ENCODE data around the gene KIF7. TPM values are rescaled to one million over a fixed set of nuclear protein-coding genes. Genes with fewer than 3 reads are reported as not detected.

Gene KIF7
- 11.3 and 13.1 TPM in 2 replicates for total RNA-seq
- 4.2 and 4.3 TPM in 2 replicates for polyA plus RNA-seq
- 4.3 and 5.9 TPM in 2 replicates for polyA plus RNA-seq (2011; cell fraction: cytosol; rRNA removed)
- polyA plus RNA-seq (2011; cell fraction: nucleus; rRNA removed): 12.4 and 14.0 TPM in 2 replicates
- 4.0 and 6.1 TPM in 2 replicates for polyA plus RNA-seq (2012)
- 4.9 and 7.3 TPM in 2 replicates for polyA minus RNA-seq
- polyA minus RNA-seq (2011; cell fraction: cytosol; rRNA and poly(A)+ RNA removed): 0.92 TPM
- 7.5 and 12.7 TPM in 2 replicates for polyA minus RNA-seq (2011; cell fraction: nucleus; rRNA and poly(A)+ RNA removed)
- Bru-seq, nascent RNA: percentile 49 among the genes with signal in this experiment
- percentile 60 among the genes with signal in this experiment for BruChase-seq, experiment 1, labeled RNA remaining after a 6-hour chase
- percentile 59 among the genes with signal in this experiment for BruChase-seq, experiment 2, labeled RNA remaining after a 2-hour chase
- long read RNA-seq, full-length matches to known transcripts: 5 of 45 reads
- long read RNA-seq, partial matches to known transcripts: 3 of 45 reads
- long read RNA-seq, other reads (novel, unspliced or antisense): 37 of 45 reads

GRCh38 chr15:89654847-89655805, at the start of gene KIF7:
Gene KIF7 (minus strand): TSS chr15:89655467. CDS start chr15:89652930, 2,537 bp downstream.
- TF ChIP-seq JUN (IDR thresholded peaks at IDR 0.05; ENCODE audit: borderline replicate concordance, insufficient read depth, insufficient read length, low read depth) (no peak), POLR2AphosphoS5 (IDR thresholded peaks at IDR 0.05; ENCODE audit: insufficient read depth, low read depth, low read length) (peak; percentile 35), EZH2 (IDR thresholded peaks at IDR 0.05; ENCODE audit: borderline replicate concordance, low read depth, low read length, severe bottlenecking) (no peak), POLR2A (IDR thresholded peaks at IDR 0.05; ENCODE audit: low read depth, low read length) (no peak), FOS (IDR thresholded peaks at IDR 0.05; ENCODE audit: borderline replicate concordance, insufficient read depth, low read length) (no peak), GATA2 (IDR thresholded peaks at IDR 0.05; ENCODE audit: insufficient read depth, insufficient read length, low read depth, low read length) (no peak), CTCF (IDR thresholded peaks at IDR 0.05; ENCODE audit: extremely low read depth in 1 of 2, insufficient read depth in 1 of 2, low read depth in 1 of 2, low read length in 2 of 2) (no peak)
- Histone ChIP-seq H3K9me3 (replicated peaks; ENCODE audit: control insufficient read depth, insufficient read depth, low read length) (no peaks in the 10 kb centered on the region), H3K4me2 (ENCODE audit: insufficient read depth, low read length) (peak within 1 kb of the TSS; percentile 82), H3K9ac (replicated peaks; ENCODE audit: extremely low read depth, insufficient read depth, low read length) (peak within 1 kb of the TSS; percentile 64), H3K27me3 (ENCODE audit: control insufficient read depth in 2 of 2, insufficient read depth in 2 of 2, low read length in 2 of 2) (no peaks in the 10 kb centered on the region), H4K20me1 (replicated peaks; ENCODE audit: control insufficient read depth, extremely low read depth, insufficient read depth, low read length) (no peaks in the 10 kb centered on the region), H3K79me2 (ENCODE audit: control insufficient read depth, insufficient read depth, low read length) (peaks cover 5% of the 10 kb centered on the region), H2AFZ (ENCODE audit: low read depth, low read length) (peak within 1 kb of the TSS; percentile 89), H3K9me1 (replicated peaks; ENCODE audit: control insufficient read depth, extremely low read depth, insufficient read depth, low read length) (no peaks in the 10 kb centered on the region), H3K36me3 (ENCODE audit: control insufficient read depth in 2 of 2, extremely low read depth in 1 of 2, insufficient read depth in 2 of 2, low read length in 2 of 2) (no peaks in the 10 kb centered on the region), H3K4me1 (ENCODE audit: control insufficient read depth, extremely low read depth, insufficient read depth, low read length) (peaks cover 7% of the 10 kb centered on the region), H3K4me3 (replicated peaks in 1 of 3; ENCODE audit: insufficient read depth in 1 of 3, low read depth in 1 of 3, low read length in 3 of 3) (peak within 1 kb of the TSS; percentile 58 to 67 (median 65)), H3K27ac (ENCODE audit: insufficient read depth, low read depth, low read length) (no peak within 1 kb of the TSS)
- BruUV-seq (replicated peaks): TSS peak; percentile 38
- peak; percentile 21 for FAIRE-seq
- dilution Hi-C loops (cut with MboI; ENCODE audit: extremely low pct_ligation_motif_present, low sequenced_read_pairs) (no loop called here), intact Hi-C loops (cut with micrococcal nuclease) (loop anchor here (1.0 kb wide), 1 partner anchor 8 kb away; no protein-coding TSS in a partner anchor)
- CTCF ChIA-PET: interaction anchor here (1.6 kb wide), 2 partner anchors 9 to 11 kb away, joined by 3 to 7 read pairs; no protein-coding TSS in a partner anchor
- POLR2A ChIA-PET: no interaction called here
- peak; percentile 63 for DNase-seq (ENCODE audit: low read depth, low spot score)

Measured in endothelial cell of umbilical vein (primary cell).